ENCODE results near the gene PDE10A.

DNA sequence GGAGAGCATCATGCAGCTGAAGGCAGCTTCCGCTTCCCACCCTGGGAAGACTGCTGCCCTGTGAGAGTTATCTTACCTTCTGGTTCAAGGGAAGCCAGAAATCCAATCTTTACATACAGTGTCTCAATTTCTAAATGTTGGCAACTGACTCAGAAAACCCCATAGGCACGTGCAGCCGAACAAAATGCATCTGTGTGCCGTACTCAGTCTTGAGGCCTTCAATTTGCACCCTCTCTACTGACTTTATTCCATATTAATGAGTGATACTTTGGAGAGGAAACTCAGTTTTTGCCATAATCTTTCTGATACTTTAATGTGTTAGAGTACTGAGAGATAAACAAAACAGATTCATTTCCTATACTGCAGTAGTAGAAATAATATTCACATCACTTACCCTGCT is 181.1 kb downstream of the PDE10A start:
- TF ChIP-seq, protein P1, sequence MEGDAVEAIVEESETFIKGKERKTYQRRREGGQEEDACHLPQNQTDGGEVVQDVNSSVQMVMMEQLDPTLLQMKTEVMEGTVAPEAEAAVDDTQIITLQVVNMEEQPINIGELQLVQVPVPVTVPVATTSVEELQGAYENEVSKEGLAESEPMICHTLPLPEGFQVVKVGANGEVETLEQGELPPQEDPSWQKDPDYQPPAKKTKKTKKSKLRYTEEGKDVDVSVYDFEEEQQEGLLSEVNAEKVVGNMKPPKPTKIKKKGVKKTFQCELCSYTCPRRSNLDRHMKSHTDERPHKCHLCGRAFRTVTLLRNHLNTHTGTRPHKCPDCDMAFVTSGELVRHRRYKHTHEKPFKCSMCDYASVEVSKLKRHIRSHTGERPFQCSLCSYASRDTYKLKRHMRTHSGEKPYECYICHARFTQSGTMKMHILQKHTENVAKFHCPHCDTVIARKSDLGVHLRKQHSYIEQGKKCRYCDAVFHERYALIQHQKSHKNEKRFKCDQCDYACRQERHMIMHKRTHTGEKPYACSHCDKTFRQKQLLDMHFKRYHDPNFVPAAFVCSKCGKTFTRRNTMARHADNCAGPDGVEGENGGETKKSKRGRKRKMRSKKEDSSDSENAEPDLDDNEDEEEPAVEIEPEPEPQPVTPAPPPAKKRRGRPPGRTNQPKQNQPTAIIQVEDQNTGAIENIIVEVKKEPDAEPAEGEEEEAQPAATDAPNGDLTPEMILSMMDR (IDR thresholded peaks at IDR 0.05), result no peak
- TF ChIP-seq EP300 (IDR thresholded peaks at IDR 0.05) (no peak), POLR2AphosphoS5 (IDR thresholded peaks at IDR 0.05) (no peak), POLR2A (IDR thresholded peaks at IDR 0.05) (no peak)
